ENCODE measurements around the gene KIAA0513. TPM values are rescaled to one million over a fixed set of nuclear protein-coding genes. Genes with fewer than 3 reads are reported as not detected.

KIAA0513 gene
- total and polyA plus RNA-seq, 2 donors (not counting 3 experiments of a cell fraction or from before 2014, with no cell fraction given): 1.8 to 4.3 TPM

DNA sequence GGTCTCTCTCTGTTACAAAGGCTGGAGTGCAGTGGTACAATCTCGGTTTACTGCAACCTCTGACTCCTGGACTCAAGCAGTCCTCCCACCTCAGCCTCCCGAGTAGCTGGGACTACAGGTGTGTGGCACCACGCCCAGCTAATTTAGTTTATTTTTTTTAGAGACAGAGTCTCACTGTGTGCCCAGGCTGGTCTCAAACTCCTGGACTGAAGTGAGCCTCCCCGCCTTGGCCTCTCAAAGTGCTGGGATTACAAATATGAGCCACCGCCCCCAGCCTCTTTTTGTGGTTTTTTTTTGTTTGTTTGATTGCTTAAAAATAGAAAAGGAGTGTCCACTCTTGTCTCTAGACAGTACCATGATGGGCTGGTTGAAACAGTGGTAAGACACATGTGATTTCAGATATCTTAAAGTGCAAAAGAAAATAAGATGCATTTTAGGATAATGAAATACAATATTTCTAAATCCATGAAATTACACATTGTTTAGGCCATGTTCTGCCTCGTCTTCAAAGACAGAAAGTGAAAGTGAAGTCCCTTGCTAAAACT is 27.4 kb downstream of the KIAA0513 start:
- TF ChIP-seq GATA2 (IDR thresholded peaks at IDR 0.05; ENCODE audit: insufficient read depth, insufficient read length, low read depth, low read length): no peak
- no peak for TF ChIP-seq EZH2 (IDR thresholded peaks at IDR 0.05; ENCODE audit: borderline replicate concordance, low read depth, low read length, severe bottlenecking)
- TF ChIP-seq MYC (IDR thresholded peaks at IDR 0.05; ENCODE audit: low read depth, low read length): no peak
- TF ChIP-seq FOS (IDR thresholded peaks at IDR 0.05; ENCODE audit: borderline replicate concordance, insufficient read depth, low read length): no peak
- dilution Hi-C loops (cut with MboI; ENCODE audit: extremely low pct_ligation_motif_present, low sequenced_read_pairs) (no loop called here), intact Hi-C loops (cut with micrococcal nuclease) (no loop called here)
- BruUV-seq (replicated peaks): no TSS peak
- Histone ChIP-seq H2AFZ (ENCODE audit: low read depth, low read length) (peak overlapping the region; percentile 93), H3K27me3 (ENCODE audit: control insufficient read depth in 2 of 2, insufficient read depth in 2 of 2, low read length in 2 of 2) (no peaks in the 10 kb centered on the region), H3K4me1 (ENCODE audit: control insufficient read depth, extremely low read depth, insufficient read depth, low read length) (peaks cover 9% of the 10 kb centered on the region), H3K79me2 (ENCODE audit: control insufficient read depth, insufficient read depth, low read length) (no peaks in the 10 kb centered on the region), H3K4me3 (replicated peaks in 1 of 3; ENCODE audit: insufficient read depth in 1 of 3, low read depth in 1 of 3, low read length in 3 of 3) (peak overlapping the region in 1 of 3 experiments; percentile 47), H3K9ac (replicated peaks; ENCODE audit: extremely low read depth, insufficient read depth, low read length) (no peak overlapping the region), H3K27ac (ENCODE audit: insufficient read depth, low read depth, low read length) (no peak overlapping the region), H3K36me3 (ENCODE audit: control insufficient read depth in 2 of 2, extremely low read depth in 1 of 2, insufficient read depth in 2 of 2, low read length in 2 of 2) (no peaks in the 10 kb centered on the region), H4K20me1 (replicated peaks; ENCODE audit: control insufficient read depth, extremely low read depth, insufficient read depth, low read length) (no peaks in the 10 kb centered on the region), H3K9me3 (replicated peaks; ENCODE audit: control insufficient read depth, insufficient read depth, low read length) (no peaks in the 10 kb centered on the region), H3K4me2 (ENCODE audit: insufficient read depth, low read length) (peak overlapping the region; percentile 90), H3K9me1 (replicated peaks; ENCODE audit: control insufficient read depth, extremely low read depth, insufficient read depth, low read length) (no peaks in the 10 kb centered on the region)
- FAIRE-seq (no peak), DNase-seq (ENCODE audit: low read depth, low spot score) (no peak)
- ChIA-PET POLR2A (no interaction called here), CTCF (interaction anchor here (1.1 to 5.9 kb wide), 7 partner anchors 8 to 43 kb away, joined by 3 to 123 read pairs (median 7); partner anchors contain the start of gene ZDHHC7)

- H3K9ac ChIP-seq (replicated peaks; ENCODE audit: extremely low read depth, insufficient read depth, low read length): no peak overlapping the region
- TF ChIP-seq, protein P1, sequence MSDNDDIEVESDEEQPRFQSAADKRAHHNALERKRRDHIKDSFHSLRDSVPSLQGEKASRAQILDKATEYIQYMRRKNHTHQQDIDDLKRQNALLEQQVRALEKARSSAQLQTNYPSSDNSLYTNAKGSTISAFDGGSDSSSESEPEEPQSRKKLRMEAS (IDR thresholded peaks at IDR 0.05; ENCODE audit: insufficient read depth, insufficient read length): no peak
- peak; percentile 76 for TF ChIP-seq GATA2 (IDR thresholded peaks at IDR 0.05; ENCODE audit: insufficient read depth, insufficient read length, low read depth, low read length)
- FAIRE-seq (peak; percentile 94), DNase-seq (ENCODE audit: low read depth, low spot score) (peak; percentile 72)
- peaks cover 9% of the 10 kb centered on the region for H3K4me1 ChIP-seq (ENCODE audit: control insufficient read depth, extremely low read depth, insufficient read depth, low read length)
- H3K9me3 ChIP-seq (replicated peaks; ENCODE audit: control insufficient read depth, insufficient read depth, low read length): no peaks in the 10 kb centered on the region
- H3K79me2 ChIP-seq (ENCODE audit: control insufficient read depth, insufficient read depth, low read length): no peaks in the 10 kb centered on the region
- POLR2A ChIA-PET: no interaction called here
- intact Hi-C loops (cut with micrococcal nuclease): loop anchor here (1.0 kb wide), 1 partner anchor 31 kb away; no protein-coding TSS in a partner anchor
- dilution Hi-C loops (cut with MboI; ENCODE audit: extremely low pct_ligation_motif_present, low sequenced_read_pairs): no loop called here
- no peaks in the 10 kb centered on the region for H3K36me3 ChIP-seq (ENCODE audit: control insufficient read depth in 2 of 2, extremely low read depth in 1 of 2, insufficient read depth in 2 of 2, low read length in 2 of 2)
- CTCF ChIA-PET: interaction anchor here (0.6 to 5.9 kb wide), 18 partner anchors 9 to 79 kb away, joined by 3 to 123 read pairs (median 4); partner anchors contain the start of gene ZDHHC7
- peak overlapping the region; percentile 90 for H3K4me2 ChIP-seq (ENCODE audit: insufficient read depth, low read length)
- no peaks in the 10 kb centered on the region for H3K9me1 ChIP-seq (replicated peaks; ENCODE audit: control insufficient read depth, extremely low read depth, insufficient read depth, low read length)
- H3K27ac ChIP-seq (ENCODE audit: insufficient read depth, low read depth, low read length): peak overlapping the region; percentile 5
- BruUV-seq (replicated peaks): no TSS peak
- H2AFZ ChIP-seq (ENCODE audit: low read depth, low read length): peak overlapping the region; percentile 93
- no peaks in the 10 kb centered on the region for H4K20me1 ChIP-seq (replicated peaks; ENCODE audit: control insufficient read depth, extremely low read depth, insufficient read depth, low read length)
- H3K27me3 ChIP-seq (ENCODE audit: control insufficient read depth in 2 of 2, insufficient read depth in 2 of 2, low read length in 2 of 2): no peaks in the 10 kb centered on the region
- H3K4me3 ChIP-seq (replicated peaks in 1 of 3; ENCODE audit: insufficient read depth in 1 of 3, low read depth in 1 of 3, low read length in 3 of 3): peak overlapping the region in 1 of 3 experiments; percentile 47
Measured at GRCh38 chr16:85055493-85056210, 28.1 kb downstream of the KIAA0513 start.

Measured in endothelial cell of umbilical vein (primary cell).